GM12878 (cell line): Measurements from ENCODE around the gene TRAPPC3. TPM values are rescaled to one million over a fixed set of nuclear protein-coding genes. Genes with fewer than 3 reads are reported as not detected.

Source experiments
- ATAC-seq: fragments of 200-7000 bp; cut with Tn5 transposase; 3 replicates; pipeline ENCODE4 v1.9.1; 2020; ENCODE audit warnings: mild to moderate bottlenecking, moderate library complexity
- BruUV-seq: library from RNA; stranded (reverse); fragments of 400-500 nt; replicated peaks from 2 replicates; lab custom pipeline; 2021; lab: Mats Ljungman, UMichigan
- CTCF ChIA-PET: fragments of 300-600 bp; sonication (Branson Sonifier 250); formaldehyde crosslinking; extraction: SDS; loops from one replicate; lab custom pipeline; 2021; ENCODE audit warnings: inconsistent platforms; lab: Yijun Ruan, JAX
- POLR2A ChIA-PET: fragments of 350-600 bp; formaldehyde crosslinking; extraction: SDS; loops from one replicate; lab custom pipeline; 2021; ENCODE audit warnings: inconsistent platforms; lab: Charles Lee
- RAD21 ChIA-PET: fragments of 300-600 bp; sonication (Branson Sonifier 250); formaldehyde crosslinking; loops from one replicate; lab custom pipeline; 2023; ENCODE audit warnings: antibody characterized with exemption; ENCODE audit not compliant: unreplicated experiment; lab: Charles Lee
- SMC1A ChIA-PET: fragments of 300-600 bp; sonication (Branson Sonifier 250); formaldehyde crosslinking; loops from one replicate; lab custom pipeline; 2023; ENCODE audit not compliant: unreplicated experiment, uncharacterized antibody; lab: Charles Lee
- DNase-seq: peaks from one replicate; pipeline ENCODE4 v3.0.0-alpha.2; 2011; ENCODE audit warnings: low read depth, low spot score
- FAIRE-seq: peaks from 3 replicates; lab custom pipeline; 2011; peaks lifted over from hg19 to GRCh38; lab: Jason Lieb, UNC
- H2AFZ ChIP-seq: 2 replicates; pipeline ENCODE4 v1.6.0; 2011; ENCODE audit warnings: low read depth, low read length, control low read depth; ENCODE audit not compliant: control insufficient read depth
- H3K27ac ChIP-seq: 2 replicates; pipeline ENCODE4 v1.5.1; 2011; ENCODE audit warnings: control low read depth; ENCODE audit not compliant: control insufficient read depth, insufficient read depth
- H3K27me3 ChIP-seq, 2 experiments: replicated peaks in 1 of 2; 2 replicates each; pipeline versions ENCODE4 v1.6.0 to v1.6.1; 2011; ENCODE audit warnings: low read length in 1 of 2; ENCODE audit not compliant: control insufficient read depth in 2 of 2, insufficient read depth in 2 of 2
- H3K36me3 ChIP-seq, 2 experiments: 2 replicates each; pipeline ENCODE4 v1.5.1; 2011; ENCODE audit warnings: low read length in 1 of 2; ENCODE audit not compliant: control insufficient read depth in 2 of 2, insufficient read depth in 2 of 2
- H3K4me1 ChIP-seq: 2 replicates; pipeline ENCODE4 v1.6.1; 2011; ENCODE audit warnings: mild to moderate bottlenecking, low read length, moderate library complexity, mixed read lengths; ENCODE audit not compliant: control insufficient read depth, insufficient read depth
- H3K4me2 ChIP-seq: 2 replicates; pipeline ENCODE4 v1.6.0; 2011; ENCODE audit warnings: control low read depth; ENCODE audit not compliant: control insufficient read depth, insufficient read depth
- H3K4me3 ChIP-seq: fragments of 200-600 bp; sonication (generic); 2 replicates; pipeline ENCODE4 v1.5.1; 2016
- H3K79me2 ChIP-seq: 2 replicates; pipeline ENCODE4 v1.6.0; 2011; ENCODE audit warnings: low read length; ENCODE audit not compliant: control insufficient read depth, insufficient read depth
- H3K9ac ChIP-seq: 2 replicates; pipeline ENCODE4 v1.8.0; 2011; ENCODE audit warnings: low read length, control low read depth, mixed read lengths; ENCODE audit not compliant: control insufficient read depth, insufficient read depth
- H3K9me3 ChIP-seq: replicated peaks from 3 replicates; pipeline ENCODE4 v1.5.1; 2011; ENCODE audit warnings: mild to moderate bottlenecking, low read length; ENCODE audit not compliant: control insufficient read depth, insufficient read depth
- H4K20me1 ChIP-seq: 2 replicates; pipeline ENCODE4 v1.6.0; 2011; ENCODE audit not compliant: control insufficient read depth, insufficient read depth
- CREM ChIP-seq: IDR thresholded peaks from 2 replicates; pipeline ENCODE4 v1.6.1; 2014; ENCODE audit warnings: antibody characterized with exemption, low read depth
- CTCF ChIP-seq, 3 experiments: IDR thresholded peaks in 2 of 3; conservative IDR thresholded peaks in 1 of 3; 2 replicates each; pipeline ENCODE4 v1.5.1; 2011; ENCODE audit warnings: low read depth in 3 of 3, low read length in 3 of 3, mild to moderate bottlenecking in 3 of 3, control low read depth in 2 of 3, moderate library complexity in 2 of 3, inconsistent platforms in 1 of 3, mixed read lengths in 1 of 3; ENCODE audit not compliant: control insufficient read depth in 2 of 3, insufficient read depth in 1 of 3; ENCODE audit errors: extremely low read depth in 1 of 3
- ETV6 ChIP-seq, 2 experiments: fragments of 450-650 bp in 1 of 2; IDR thresholded peaks in 1 of 2; conservative IDR thresholded peaks in 1 of 2; 2 replicates each; pipeline ENCODE4 v1.6.1; 2014; ENCODE audit warnings: antibody characterized with exemption in 1 of 2, borderline replicate concordance in 1 of 2, low read depth in 1 of 2, mild to moderate bottlenecking in 1 of 2, moderate library complexity in 1 of 2
- FOS ChIP-seq: IDR thresholded peaks from 3 replicates; pipeline ENCODE4 v1.6.1; 2011; ENCODE audit warnings: borderline replicate concordance; ENCODE audit not compliant: insufficient read length; ENCODE audit errors: extremely low read depth
- POU2F2 ChIP-seq: IDR thresholded peaks from 3 replicates; pipeline ENCODE4 v1.6.1; 2011; ENCODE audit warnings: low read depth, mild to moderate bottlenecking, low read length, borderline replicate concordance
- SMAD1 ChIP-seq: fragments of 450-650 bp; IDR thresholded peaks from 2 replicates; pipeline ENCODE4 v1.6.1; 2018; ENCODE audit warnings: mild to moderate bottlenecking, low read depth; ENCODE audit not compliant: partially characterized antibody
- TBL1XR1 ChIP-seq: IDR thresholded peaks from 2 replicates; pipeline ENCODE4 v1.6.1; 2012; ENCODE audit warnings: low read depth, low read length, improper control_type of control experiment
- ZBTB33 ChIP-seq: fragments of 450-650 bp; IDR thresholded peaks from 2 replicates; pipeline ENCODE4 v1.6.1; 2017; ENCODE audit warnings: mild to moderate bottlenecking
- ZBTB40 ChIP-seq: fragments of 450-650 bp; IDR thresholded peaks from 2 replicates; pipeline ENCODE4 v1.6.1; 2016; ENCODE audit warnings: mild to moderate bottlenecking, moderate library complexity, borderline replicate concordance
- ZNF274 ChIP-seq: IDR thresholded peaks from one replicate; pipeline ENCODE4 v1.8.0; 2011; ENCODE audit not compliant: insufficient read length, insufficient read depth
- ZNF384 ChIP-seq: IDR thresholded peaks from 2 replicates; pipeline ENCODE4 v1.6.1; 2012; ENCODE audit warnings: low read depth, mild to moderate bottlenecking, low read length, improper control_type of control experiment, borderline replicate concordance
- WGBS: methylation state at CpG from one replicate; pipeline ENCODE4 v1.1.6; 2016; ENCODE audit warnings: low lambda C conversion rate; ENCODE audit not compliant: insufficient replicate concordance, insufficient coverage; ENCODE audit errors: missing lambda C conversion rate; 5-methylcytosine and 5-hydroxymethylcytosine counted together
- in situ Hi-C: fragments of 300-500 bp; cut with MboI; formaldehyde crosslinking; loops from 9 replicates; pipeline ENCODE4 v1.14.3; 2018; ENCODE audit warnings: mixed read lengths
- intact Hi-C: fragments of 100-400 bp; cut with micrococcal nuclease; formaldehyde crosslinking; loops from one replicate; pipeline ENCODE4 v1.14.2; 2022; ENCODE audit not compliant: unreplicated experiment
- polyA plus RNA-seq, 11 experiments: library from polyadenylated mRNA; depleted of rRNA in 4 of 11; unstranded in 6 of 11; stranded (reverse) in 5 of 11; fragments of >200 nt; fragmentation: Nextera tagmentation in 4 of 11; fragmentation: Illumina TruSeq in 1 of 11; extraction: Ambion mirVana in 4 of 11; extraction: Trizol in 1 of 11; gene quantifications; 1 replicate in 1 of 11; 2 replicates in 10 of 11; pipeline versions ENCODE4 v1.2.1 to v1.2.3, GENCODE V29; 2011 to 2016; ENCODE audit warnings: inconsistent platforms in 2 of 11, missing spikeins in 2 of 11, low read depth in 1 of 11
- total RNA-seq, 4 experiments: library from RNA; depleted of rRNA in 3 of 4; stranded (reverse); fragments of >200 nt in 3 of 4; fragmentation: Illumina TruSeq in 1 of 4; extraction: Trizol in 1 of 4; gene quantifications; 2 replicates each; pipeline versions ENCODE4 v1.2.1 to v1.2.3, GENCODE V29; 2013 to 2021

Gene TRAPPC3
- total and polyA plus RNA-seq, 10 of the 15 experiments (the other 5 are each of a cell fraction or from before 2014, with no cell fraction given), result 14.7 to 122 (median 70.5) TPM

- POLR2A ChIA-PET, result no interaction called here
- BruUV-seq, result no TSS peak
- no peak for DNase-seq
- peaks cover 17 to 19% of the 10 kb centered on the region in 2 experiments for H3K36me3 ChIP-seq
- CTCF ChIA-PET, result interaction anchor here (1.0 kb wide), 1 partner anchor 42 kb away, joined by 5 read pairs; no protein-coding TSS in a partner anchor
- ATAC-seq, result no peak
- RAD21 ChIA-PET, result interaction anchor here (1.0 kb wide), 1 partner anchor 237 kb away, joined by 3 read pairs; no protein-coding TSS in a partner anchor
- no peaks in the 10 kb centered on the region for H3K27me3 ChIP-seq
- no peak overlapping the region for H3K9ac ChIP-seq
- peaks cover 20% of the 10 kb centered on the region for H3K79me2 ChIP-seq
- FAIRE-seq, result no peak
- in situ Hi-C loops (loop anchor here (5.0 kb wide), 2 partner anchors 49 to 94 kb away; no protein-coding TSS in a partner anchor), intact Hi-C loops (no loop called here)
- H3K4me1 ChIP-seq, result no peaks in the 10 kb centered on the region; the same call in 1 of the 2 replicates
- no peak overlapping the region for H2AFZ ChIP-seq
- H4K20me1 ChIP-seq, result no peaks in the 10 kb centered on the region
- 95% methylated on average over 7 of the region's 7 CpGs for WGBS
- H3K27ac ChIP-seq, result no peak overlapping the region
- no peaks in the 10 kb centered on the region for H3K9me3 ChIP-seq
- SMC1A ChIA-PET, result interaction anchor here (1.3 kb wide), 1 partner anchor 56 kb away, joined by 3 read pairs; the partner anchor contains the start of gene TRAPPC3
- no peak overlapping the region for H3K4me2 ChIP-seq
- H3K4me3 ChIP-seq, result no peak overlapping the region
- TF ChIP-seq CREM (no peak), ZNF384 (no peak), ETV6 (conservative IDR thresholded peaks at IDR 0.05 in 1 of 2, IDR thresholded peaks at IDR 0.05 in 1 of 2; ENCODE audit: borderline replicate concordance in 1 of 2, low read depth in 1 of 2) (no peak), SMAD1 (no peak), CTCF (IDR thresholded peaks at IDR 0.05 in 2 of 3, conservative IDR thresholded peaks at IDR 0.05 in 1 of 3; ENCODE audit: control insufficient read depth in 2 of 3, extremely low read depth in 1 of 3, insufficient read depth in 1 of 3, low read depth in 3 of 3, low read length in 3 of 3) (no peak), ZBTB40 (no peak), ZBTB33 (no peak), POU2F2 (no peak), ZNF274 (no peak), TBL1XR1 (no peak), FOS (no peak)
Observed at GRCh38 chr1:36093226-36093625, 56.1 kb downstream of the TRAPPC3 start.
